HepG2 (cell line): Measurements from ENCODE around the gene TRPV4. TPM values are rescaled to one million over a fixed set of nuclear protein-coding genes. Genes with fewer than 3 reads are reported as not detected.
A peak's percentile ranks its signal among the peaks of the same experiment; 100 is the strongest.

Experiments used
- ATRX ChIP-seq: sonication (generic); formaldehyde crosslinking; IDR thresholded peaks from 2 replicates; pipeline ENCODE4 v1.4.0; 2020; ENCODE audit warnings: missing genetic modification reagents, borderline replicate concordance
- ELF1 ChIP-seq: sonication (generic); formaldehyde crosslinking; IDR thresholded peaks from 2 replicates; pipeline ENCODE4 v1.4.0; 2020; ENCODE audit warnings: missing genetic modification reagents
- ESRRA ChIP-seq: sonication (generic); formaldehyde crosslinking; IDR thresholded peaks from 2 replicates; pipeline ENCODE4 v1.5.1; 2020; ENCODE audit warnings: mild to moderate bottlenecking, low read depth, missing genetic modification reagents
- FOXP1 ChIP-seq, 2 experiments: fragments of 450-650 bp in 1 of 2; IDR thresholded peaks; 2 replicates each; pipeline ENCODE4 v1.6.1; 2017 to 2018; ENCODE audit warnings: antibody characterized with exemption in 1 of 2
- FUBP1 ChIP-seq: sonication (generic); formaldehyde crosslinking; IDR thresholded peaks from 2 replicates; pipeline ENCODE4 v1.5.1; 2020; ENCODE audit warnings: missing genetic modification reagents, mild to moderate bottlenecking, borderline replicate concordance
- HNF1A ChIP-seq, 2 experiments: sonication (generic) in 1 of 2; formaldehyde crosslinking in 1 of 2; IDR thresholded peaks; 2 replicates each; pipeline versions ENCODE4 v1.4.0 to v1.6.1; 2016 to 2020; ENCODE audit warnings: borderline replicate concordance in 1 of 2, low read depth in 1 of 2, mild to moderate bottlenecking in 1 of 2, missing genetic modification reagents in 1 of 2
- HOXA7 ChIP-seq: sonication (generic); formaldehyde crosslinking; IDR thresholded peaks from 2 replicates; pipeline ENCODE4 v1.8.1; 2022; ENCODE audit warnings: mild to moderate bottlenecking, missing genetic modification reagents, moderate library complexity
- KLF11 ChIP-seq: IDR thresholded peaks from 2 replicates; pipeline ENCODE4 v1.6.1; 2016; ENCODE audit warnings: missing compliant biosample characterization
- MTF2 ChIP-seq: sonication (generic); formaldehyde crosslinking; IDR thresholded peaks from 2 replicates; pipeline ENCODE4 v1.5.0; 2020; ENCODE audit warnings: missing genetic modification reagents, borderline replicate concordance
- NFYC ChIP-seq: IDR thresholded peaks from 2 replicates; pipeline ENCODE4 v1.6.1; 2016; ENCODE audit warnings: missing genetic modification reagents, missing compliant biosample characterization
- NR1H2 ChIP-seq: sonication (generic); formaldehyde crosslinking; IDR thresholded peaks from 2 replicates; pipeline ENCODE4 v1.8.1; 2022; ENCODE audit warnings: low read depth, missing genetic modification reagents, borderline replicate concordance
- PRDM4 ChIP-seq: sonication (generic); formaldehyde crosslinking; IDR thresholded peaks from 2 replicates; pipeline ENCODE4 v1.9.0; 2021; ENCODE audit warnings: missing genetic modification reagents, borderline replicate concordance
- RAD21 ChIP-seq: fragments of 450-650 bp; formaldehyde crosslinking; IDR thresholded peaks from 2 replicates; pipeline ENCODE4 v1.5.0; 2020; ENCODE audit warnings: mild to moderate bottlenecking
- SALL2 ChIP-seq: sonication (generic); formaldehyde crosslinking; IDR thresholded peaks from 2 replicates; pipeline ENCODE4 v1.8.1; 2023; ENCODE audit warnings: mild to moderate bottlenecking, missing genetic modification reagents, inconsistent platforms
- SATB2 ChIP-seq: sonication (generic); formaldehyde crosslinking; IDR thresholded peaks from 2 replicates; pipeline ENCODE4 v1.5.0; 2020; ENCODE audit warnings: missing genetic modification reagents
- SNAPC2 ChIP-seq: sonication (generic); formaldehyde crosslinking; IDR thresholded peaks from 2 replicates; pipeline ENCODE4 v1.8.1; 2022; ENCODE audit warnings: mild to moderate bottlenecking, missing genetic modification reagents
- STAT5B ChIP-seq: sonication (generic); formaldehyde crosslinking; IDR thresholded peaks from 2 replicates; pipeline ENCODE4 v1.4.0; 2020; ENCODE audit warnings: missing genetic modification reagents
- ZMAT5 ChIP-seq: sonication (generic); formaldehyde crosslinking; IDR thresholded peaks from 2 replicates; pipeline ENCODE4 v1.5.0; 2020; ENCODE audit warnings: mild to moderate bottlenecking, low read depth, missing genetic modification reagents, borderline replicate concordance
- ZNF335 ChIP-seq: sonication (generic); formaldehyde crosslinking; IDR thresholded peaks from 2 replicates; pipeline ENCODE4 v1.4.0; 2020; ENCODE audit warnings: missing genetic modification reagents
- ZNF44 ChIP-seq: sonication (generic); formaldehyde crosslinking; IDR thresholded peaks from 2 replicates; pipeline ENCODE4 v1.5.1; 2020; ENCODE audit warnings: mild to moderate bottlenecking, missing genetic modification reagents
- ZNF709 ChIP-seq: sonication (generic); formaldehyde crosslinking; IDR thresholded peaks from 2 replicates; pipeline ENCODE4 v1.5.0; 2020; ENCODE audit warnings: mild to moderate bottlenecking, missing genetic modification reagents
- polyA plus RNA-seq, 8 experiments: library from polyadenylated mRNA; depleted of rRNA in 3 of 8; stranded (reverse) in 7 of 8; unstranded in 1 of 8; fragments of >200 nt; fragmentation: Illumina TruSeq in 4 of 8; extraction: Trizol in 4 of 8; gene quantifications; 2 replicates each; pipeline versions ENCODE4 v1.2.1 to v1.2.3, GENCODE V29; 2011 to 2016; ENCODE audit warnings: low read depth in 4 of 8, missing spikeins in 1 of 8, mixed read lengths in 1 of 8; ENCODE audit not compliant: insufficient read depth in 1 of 8
- total RNA-seq, 5 experiments: library from RNA; depleted of rRNA; stranded (reverse); fragments of >200 nt; fragmentation: Illumina TruSeq; extraction: Trizol; gene quantifications; 2 replicates each; pipeline ENCODE4 v1.2.3, GENCODE V29; 2016; ENCODE audit warnings: low read depth in 1 of 5

The TRPV4 gene
- total and polyA plus RNA-seq, 2 of the 13 experiments (the other 11 are each of a cell fraction or from before 2014, with no cell fraction given): 0.66 to 4.7 TPM

GRCh38 chr12:109822951-109823411 is 10.2 kb downstream of the TRPV4 start (continued):
- TF ChIP-seq STAT5B (CRISPR knock-in tag) (no peak), FUBP1 (CRISPR knock-in tag) (no peak), FOXP1 (IDR thresholded peaks at IDR 0.05) (no peak), FOXP1 (CRISPR knock-in tag; IDR thresholded peaks at IDR 0.05) (no peak; the same call in 1 of the 2 replicates), HNF1A (IDR thresholded peaks at IDR 0.05; ENCODE audit: low read depth) (no peak), HNF1A (CRISPR knock-in tag; IDR thresholded peaks at IDR 0.05; ENCODE audit: borderline replicate concordance) (no peak), ATRX (CRISPR knock-in tag) (no peak), KLF11 (no peak), RAD21 (CRISPR knock-in tag) (no peak), NFYC (CRISPR knock-in tag) (no peak), ZNF335 (CRISPR knock-in tag) (no peak), ZNF709 (no peak; the same call in 1 of the 2 replicates), SNAPC2 (CRISPR knock-in tag) (no peak), MTF2 (no peak), SATB2 (CRISPR knock-in tag) (no peak), PRDM4 (CRISPR knock-in tag) (no peak), SALL2 (no peak), ZMAT5 (CRISPR knock-in tag) (no peak), ZNF44 (CRISPR knock-in tag) (no peak), HOXA7 (CRISPR knock-in tag) (no peak), NR1H2 (no peak), ESRRA (CRISPR knock-in tag) (no peak), ELF1 (CRISPR knock-in tag) (peak; percentile 71)
